ENCODE measurements around the gene PNMA8A.
"Not testable (repeated sequence)": the region's sequence is repeated elsewhere in the genome, so short reads cannot be mapped to it uniquely, and the experiment has no call there.

PNMA8A gene

GRCh38 chr19:46513461-46514236 lies 42.3 kb upstream of the PNMA8A start:
- no peak overlapping the region for H3K4me3 ChIP-seq (ENCODE audit: low read length)
- peak; percentile 81 for TF ChIP-seq CTCF (conservative IDR thresholded peaks at IDR 0.05; ENCODE audit: low read length)
- DNase-seq (ENCODE audit: low read depth), result peak; percentile 73

- no peak for DNase-seq (ENCODE audit: low read depth)
- no peak overlapping the region for H3K4me3 ChIP-seq (ENCODE audit: low read length)
- no peak for TF ChIP-seq CTCF (conservative IDR thresholded peaks at IDR 0.05; ENCODE audit: low read length)
These were observed 39.9 kb upstream of the PNMA8A start for GRCh38 chr19:46511237-46511636.

- no peak overlapping the region for H3K4me3 ChIP-seq (ENCODE audit: low read length)
- no peak for TF ChIP-seq CTCF (conservative IDR thresholded peaks at IDR 0.05; ENCODE audit: low read length)
- no peak for DNase-seq (ENCODE audit: low read depth)
These were observed 36.8 kb upstream of the PNMA8A start for GRCh38 chr19:46508206-46508605.

- TF ChIP-seq CTCF (conservative IDR thresholded peaks at IDR 0.05; ENCODE audit: low read length), result no peak
- H3K4me3 ChIP-seq (ENCODE audit: low read length), result no peak overlapping the region
- DNase-seq (ENCODE audit: low read depth), result no peak
These were observed 32.6 kb upstream of the PNMA8A start for GRCh38 chr19:46503848-46504453.

GRCh38 chr19:46502891-46503290 lies 31.5 kb upstream of the PNMA8A start:
- H3K4me3 ChIP-seq (ENCODE audit: low read length), result no peak overlapping the region
- no peak for TF ChIP-seq CTCF (conservative IDR thresholded peaks at IDR 0.05; ENCODE audit: low read length)
- DNase-seq (ENCODE audit: low read depth), result no peak

GRCh38 chr19:46499692-46500091 lies 28.3 kb upstream of the PNMA8A start:
- DNase-seq (ENCODE audit: low read depth), result no peak
- H3K4me3 ChIP-seq (ENCODE audit: low read length), result no peak overlapping the region
- TF ChIP-seq CTCF (conservative IDR thresholded peaks at IDR 0.05; ENCODE audit: low read length), result no peak

- no peak overlapping the region for H3K4me3 ChIP-seq (ENCODE audit: low read length)
- no peak for DNase-seq (ENCODE audit: low read depth)
- TF ChIP-seq CTCF (conservative IDR thresholded peaks at IDR 0.05; ENCODE audit: low read length), result no peak
These were observed 26.4 kb upstream of the PNMA8A start for GRCh38 chr19:46497773-46498172.

- H3K4me3 ChIP-seq (ENCODE audit: low read length); DNase-seq (ENCODE audit: low read depth): not testable (repeated sequence)
These were observed 25.5 kb upstream of the PNMA8A start for GRCh38 chr19:46496886-46497285.

Data from AG10803 (cell line).